HG03469 (cell line): ENCODE results near the gene MUC5B.
"Not testable (repeated sequence)": the region's sequence is repeated elsewhere in the genome, so short reads cannot be mapped to it uniquely, and the experiment has no call there.

ENCODE experiments used
- ATAC-seq: cut with Tn5 transposase; IDR thresholded peaks from one replicate; pipeline ENCODE4 v1.9.1; 2021; ENCODE audit warnings: mild to moderate bottlenecking, moderate library complexity, moderate number of reproducible peaks; ENCODE audit not compliant: unreplicated experiment

Gene MUC5B

GRCh38 chr11:1188451-1189130 lies 34.3 kb upstream of the MUC5B start:
- ATAC-seq, result not testable (repeated sequence)

GRCh38 chr11:1189816-1190215 lies 33.0 kb upstream of the MUC5B start:
- ATAC-seq, result not testable (repeated sequence)

- not testable (repeated sequence) for ATAC-seq
Measured at GRCh38 chr11:1191786-1192470, 30.9 kb upstream of the MUC5B start.

GRCh38 chr11:1192741-1193325 lies 30.0 kb upstream of the MUC5B start:
- ATAC-seq, result no peak

GRCh38 chr11:1193326-1194230 lies 29.3 kb upstream of the MUC5B start:
- no peak for ATAC-seq

GRCh38 chr11:1194231-1194976 lies 28.5 kb upstream of the MUC5B start:
- no peak for ATAC-seq

GRCh38 chr11:1194977-1195681 lies 27.7 kb upstream of the MUC5B start:
- no peak for ATAC-seq

GRCh38 chr11:1195682-1196515 lies 27.0 kb upstream of the MUC5B start:
- ATAC-seq, result no peak

- ATAC-seq, result no peak
Measured at GRCh38 chr11:1196516-1197391, 26.1 kb upstream of the MUC5B start.

- ATAC-seq, result no peak
Measured at GRCh38 chr11:1197431-1197885, 25.4 kb upstream of the MUC5B start.

GRCh38 chr11:1197886-1198560 lies 24.8 kb upstream of the MUC5B start:
- no peak for ATAC-seq

GRCh38 chr11:1198561-1199240 lies 24.2 kb upstream of the MUC5B start:
- ATAC-seq, result no peak

GRCh38 chr11:1199241-1199750 lies 23.6 kb upstream of the MUC5B start:
- ATAC-seq, result no peak

- ATAC-seq, result no peak
Measured at GRCh38 chr11:1199751-1200610, 22.9 kb upstream of the MUC5B start.

GRCh38 chr11:1200611-1201191 lies 22.2 kb upstream of the MUC5B start:
- no peak for ATAC-seq
